ENCODE data around the gene E2F3.

DNA sequence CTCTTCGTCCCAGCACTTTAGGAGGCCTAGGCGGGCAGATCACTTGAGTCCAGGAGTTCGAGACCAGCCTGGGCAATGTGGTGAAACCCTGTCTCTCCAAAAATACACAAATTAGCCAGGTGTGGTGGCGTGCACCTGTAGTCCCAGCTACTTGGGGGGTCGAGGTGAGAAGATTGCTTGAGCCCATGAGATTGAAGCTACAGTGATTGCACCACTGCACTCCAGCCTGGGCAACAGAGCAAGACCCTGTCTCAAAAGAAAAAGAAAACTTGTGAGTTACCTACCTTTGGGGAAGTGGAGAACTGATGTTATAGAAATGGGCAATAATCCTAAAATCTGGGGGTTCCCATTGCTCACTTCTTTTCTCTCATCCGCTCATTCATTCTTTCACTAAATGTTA lies 58.0 kb downstream of the E2F3 start:
- no peak for TF ChIP-seq EZH2 (IDR thresholded peaks at IDR 0.05; ENCODE audit: low read length, missing control alignments)
- TF ChIP-seq, protein P1, sequence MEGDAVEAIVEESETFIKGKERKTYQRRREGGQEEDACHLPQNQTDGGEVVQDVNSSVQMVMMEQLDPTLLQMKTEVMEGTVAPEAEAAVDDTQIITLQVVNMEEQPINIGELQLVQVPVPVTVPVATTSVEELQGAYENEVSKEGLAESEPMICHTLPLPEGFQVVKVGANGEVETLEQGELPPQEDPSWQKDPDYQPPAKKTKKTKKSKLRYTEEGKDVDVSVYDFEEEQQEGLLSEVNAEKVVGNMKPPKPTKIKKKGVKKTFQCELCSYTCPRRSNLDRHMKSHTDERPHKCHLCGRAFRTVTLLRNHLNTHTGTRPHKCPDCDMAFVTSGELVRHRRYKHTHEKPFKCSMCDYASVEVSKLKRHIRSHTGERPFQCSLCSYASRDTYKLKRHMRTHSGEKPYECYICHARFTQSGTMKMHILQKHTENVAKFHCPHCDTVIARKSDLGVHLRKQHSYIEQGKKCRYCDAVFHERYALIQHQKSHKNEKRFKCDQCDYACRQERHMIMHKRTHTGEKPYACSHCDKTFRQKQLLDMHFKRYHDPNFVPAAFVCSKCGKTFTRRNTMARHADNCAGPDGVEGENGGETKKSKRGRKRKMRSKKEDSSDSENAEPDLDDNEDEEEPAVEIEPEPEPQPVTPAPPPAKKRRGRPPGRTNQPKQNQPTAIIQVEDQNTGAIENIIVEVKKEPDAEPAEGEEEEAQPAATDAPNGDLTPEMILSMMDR (conservative IDR thresholded peaks at IDR 0.05 in 1 of 2, IDR thresholded peaks at IDR 0.05 in 1 of 2; ENCODE audit: low read depth in 1 of 2, low read length in 2 of 2): no peak
